VCaP (cell line): Measurements from ENCODE around the gene LCN9.
"Not testable (repeated sequence)": the region's sequence is repeated elsewhere in the genome, so short reads cannot be mapped to it uniquely, and the experiment has no call there.

Source experiments
- H3K27ac ChIP-seq: fragments of 450-650 bp; 2 replicates; pipeline ENCODE4 v1.5.1; 2017
- CTCF ChIP-seq: fragments of 450-650 bp; conservative IDR thresholded peaks from 2 replicates; pipeline ENCODE4 v1.5.1; 2017; ENCODE audit warnings: mild to moderate bottlenecking, moderate library complexity

LCN9 gene

GRCh38 chr9:135669616-135670285, 6.6 kb downstream of the LCN9 start:
- H3K27ac ChIP-seq = no peak overlapping the region
- no peak for TF ChIP-seq CTCF

- H3K27ac ChIP-seq = no peak overlapping the region
- no peak for TF ChIP-seq CTCF
Observed at GRCh38 chr9:135670721-135671590, 7.8 kb downstream of the LCN9 start.

- no peak overlapping the region for H3K27ac ChIP-seq
- TF ChIP-seq CTCF = 0 out of 2 replicates have a peak, but pooled peaks have one; percentile 9
Observed at GRCh38 chr9:135671591-135672041, 8.5 kb downstream of the LCN9 start.

- H3K27ac ChIP-seq = not testable (repeated sequence)
Observed at GRCh38 chr9:135672786-135673185, 9.7 kb downstream of the LCN9 start.

GRCh38 chr9:135673941-135674340, 10.8 kb downstream of the LCN9 start:
- no peak overlapping the region for H3K27ac ChIP-seq
- no peak for TF ChIP-seq CTCF

GRCh38 chr9:135674977-135675376, 11.9 kb downstream of the LCN9 start:
- TF ChIP-seq CTCF = no peak

GRCh38 chr9:135676891-135677290, 13.8 kb downstream of the LCN9 start:
- no peak for TF ChIP-seq CTCF
- no peak overlapping the region for H3K27ac ChIP-seq

More at GRCh38 chr9:135674977-135675376, 11.9 kb downstream of the LCN9 start:
- H3K27ac ChIP-seq = no peak overlapping the region
